Upper lobe of left lung (tissue), 4 donors: ENCODE data around the gene BPHL.
"Not testable (repeated sequence)": the region's sequence is repeated elsewhere in the genome, so short reads cannot be mapped to it uniquely, and the experiment has no call there.

Experiments used
- POLR2AphosphoS5 ChIP-seq, 2 donors: sonication (generic); formaldehyde crosslinking; IDR thresholded peaks; one replicate each; pipeline ENCODE4 v1.5.1; 2017; ENCODE audit warnings: antibody characterized with exemption in 2 of 2
- TF ChIP-seq, protein P1 (sequence below), 6 experiments: fragments of 450-650 bp in 4 of 6; fragments of 200-600 bp in 2 of 6; sonication (generic) in 2 of 6; IDR thresholded peaks; one replicate each; pipeline ENCODE4 v1.5.1; 2016 to 2019; ENCODE audit warnings: antibody characterized with exemption in 6 of 6

DNA sequence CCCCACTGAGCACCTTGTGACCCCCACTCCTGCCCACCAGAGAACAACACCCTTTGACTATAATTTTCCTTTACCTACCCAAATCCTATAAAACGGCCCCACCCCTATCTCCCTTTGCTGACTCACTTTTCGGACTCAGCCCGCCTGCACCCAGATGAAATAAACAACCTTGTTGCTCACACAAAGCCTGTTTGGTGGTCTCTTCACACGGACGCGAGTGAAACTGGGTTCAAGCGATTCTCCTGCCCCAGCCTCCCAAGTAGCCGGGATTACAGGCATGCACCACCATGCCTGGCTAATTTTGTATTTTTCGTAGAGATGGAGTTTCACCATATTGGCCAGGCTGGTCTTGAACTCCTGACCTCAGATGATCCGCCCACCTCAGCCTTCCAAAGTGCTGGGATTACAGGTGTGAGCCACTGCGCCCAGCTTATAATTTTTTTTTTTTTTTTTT is 55.2 kb downstream of the BPHL start:
- TF ChIP-seq, protein P1, sequence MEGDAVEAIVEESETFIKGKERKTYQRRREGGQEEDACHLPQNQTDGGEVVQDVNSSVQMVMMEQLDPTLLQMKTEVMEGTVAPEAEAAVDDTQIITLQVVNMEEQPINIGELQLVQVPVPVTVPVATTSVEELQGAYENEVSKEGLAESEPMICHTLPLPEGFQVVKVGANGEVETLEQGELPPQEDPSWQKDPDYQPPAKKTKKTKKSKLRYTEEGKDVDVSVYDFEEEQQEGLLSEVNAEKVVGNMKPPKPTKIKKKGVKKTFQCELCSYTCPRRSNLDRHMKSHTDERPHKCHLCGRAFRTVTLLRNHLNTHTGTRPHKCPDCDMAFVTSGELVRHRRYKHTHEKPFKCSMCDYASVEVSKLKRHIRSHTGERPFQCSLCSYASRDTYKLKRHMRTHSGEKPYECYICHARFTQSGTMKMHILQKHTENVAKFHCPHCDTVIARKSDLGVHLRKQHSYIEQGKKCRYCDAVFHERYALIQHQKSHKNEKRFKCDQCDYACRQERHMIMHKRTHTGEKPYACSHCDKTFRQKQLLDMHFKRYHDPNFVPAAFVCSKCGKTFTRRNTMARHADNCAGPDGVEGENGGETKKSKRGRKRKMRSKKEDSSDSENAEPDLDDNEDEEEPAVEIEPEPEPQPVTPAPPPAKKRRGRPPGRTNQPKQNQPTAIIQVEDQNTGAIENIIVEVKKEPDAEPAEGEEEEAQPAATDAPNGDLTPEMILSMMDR (IDR thresholded peaks at IDR 0.05) = not testable (repeated sequence)
- TF ChIP-seq POLR2AphosphoS5 (IDR thresholded peaks at IDR 0.05) = not testable (repeated sequence)
